GM10248 (cell line): ENCODE results near the gene NEK10.
A peak's percentile ranks its signal among the peaks of the same experiment; 100 is the strongest.

Experiments
- CTCF ChIA-PET: fragments of 300-600 bp; sonication (Branson Sonifier 250); formaldehyde crosslinking; extraction: SDS; loops from one replicate; lab custom pipeline; 2021; ENCODE audit warnings: antibody characterized with exemption; lab: Yijun Ruan, JAX
- POLR2A ChIA-PET: fragments of 350-650 bp; sonication (Branson Sonifier 250); formaldehyde crosslinking; extraction: SDS; loops from one replicate; lab custom pipeline; 2020; ENCODE audit warnings: antibody characterized with exemption; lab: Yijun Ruan, JAX
- DNase-seq: peaks from one replicate; pipeline ENCODE4 v3.0.0; 2012; ENCODE audit errors: extremely low spot score
- CTCF ChIP-seq: IDR thresholded peaks from 2 replicates; pipeline ENCODE4 v1.5.1; 2012; ENCODE audit warnings: mild to moderate bottlenecking, low read depth; ENCODE audit errors: extremely low read depth, missing control alignments, control extremely low read depth

Gene NEK10

GRCh38 chr3:27366062-27366591 is 3.1 kb downstream of the NEK10 start:
- CTCF ChIA-PET, result interaction anchor here (0.7 to 5.7 kb wide), 7 partner anchors 8 to 105 kb away, joined by 3 to 30 read pairs (median 5); no protein-coding TSS in a partner anchor
- no peak for DNase-seq
- POLR2A ChIA-PET, result no interaction called here
- no peak for TF ChIP-seq CTCF

- no peak for DNase-seq
- ChIA-PET POLR2A (no interaction called here), CTCF (interaction anchor here (1.1 to 2.1 kb wide), 5 partner anchors 9 to 107 kb away, joined by 3 to 5 read pairs (median 4); partner anchors contain the start of gene NEK10)
- no peak for TF ChIP-seq CTCF
Measured at GRCh38 chr3:27360113-27361078, 8.8 kb downstream of the NEK10 start.

- no peak for DNase-seq
- no peak for TF ChIP-seq CTCF
- CTCF ChIA-PET, result interaction anchor here (0.6 to 1.8 kb wide), 22 partner anchors 9 to 327 kb away, joined by 3 to 30 read pairs (median 4); partner anchors contain the start of gene NEK10
- POLR2A ChIA-PET, result no interaction called here
Measured at GRCh38 chr3:27358372-27358771, 10.8 kb downstream of the NEK10 start.

- DNase-seq, result peak; percentile 48
- TF ChIP-seq CTCF, result peak; percentile 80
- ChIA-PET POLR2A (no interaction called here), CTCF (interaction anchor here (0.6 to 1.8 kb wide), 22 partner anchors 9 to 327 kb away, joined by 3 to 30 read pairs (median 4); partner anchors contain the start of gene NEK10)
Measured at GRCh38 chr3:27357665-27358258, 11.4 kb downstream of the NEK10 start.

- CTCF ChIA-PET, result no interaction called here
- DNase-seq, result no peak
- POLR2A ChIA-PET, result no interaction called here
- no peak for TF ChIP-seq CTCF
Measured at GRCh38 chr3:27356976-27357375, 12.2 kb downstream of the NEK10 start.

GRCh38 chr3:27354588-27355203 is 14.5 kb downstream of the NEK10 start:
- ChIA-PET POLR2A (no interaction called here), CTCF (interaction anchor here (0.8 to 2.3 kb wide), 13 partner anchors 9 to 327 kb away, joined by 3 to 15 read pairs (median 4); no protein-coding TSS in a partner anchor)
- TF ChIP-seq CTCF, result no peak
- no peak for DNase-seq
